G401.6 (cell line): ENCODE data around the gene TOP3A.

ENCODE experiments used
- FAIRE-seq: peaks from 2 replicates; lab custom pipeline; 2012; peaks lifted over from hg19 to GRCh38; lab: Jason Lieb, UNC

The TOP3A gene

DNA sequence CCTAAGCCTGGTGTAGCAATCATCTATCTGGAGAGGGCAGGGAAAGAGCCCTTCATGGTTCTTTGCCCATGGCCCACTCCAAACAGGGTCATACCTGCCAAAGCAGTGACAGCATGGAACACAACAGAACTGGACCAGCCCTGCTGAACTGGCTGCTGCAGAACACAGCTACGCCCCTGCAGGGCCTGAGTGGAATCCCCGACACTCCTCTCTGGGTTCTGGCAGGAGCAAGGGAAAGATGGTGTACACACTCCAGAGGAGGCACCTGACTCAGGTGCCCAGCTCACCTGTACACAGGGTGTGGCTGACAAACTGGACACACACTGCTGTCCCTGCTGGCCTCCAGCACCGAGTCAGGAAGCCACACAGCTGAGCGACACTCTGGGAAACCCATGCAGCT, 34.5 kb downstream of the TOP3A start:
- no peak for FAIRE-seq

DNA sequence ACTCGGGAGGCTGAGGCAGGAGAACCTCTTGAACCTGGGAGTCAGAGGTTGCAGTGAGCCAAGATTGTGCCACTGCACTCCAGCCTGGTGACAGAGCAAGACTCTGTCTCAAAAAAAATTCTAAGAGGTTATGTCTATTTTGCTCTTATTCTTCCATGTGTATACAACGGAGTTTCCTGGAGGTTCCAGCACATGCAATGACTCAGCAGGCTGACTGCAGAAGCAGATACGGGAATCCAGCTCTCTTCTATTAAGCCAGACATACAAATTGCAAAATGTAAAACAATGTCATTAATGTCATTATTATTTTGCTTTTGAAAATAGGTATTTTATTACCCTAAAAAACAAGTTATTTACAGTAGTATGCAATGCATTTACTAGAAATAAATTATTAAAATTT, 35.9 kb downstream of the TOP3A start:
- no peak for FAIRE-seq

DNA sequence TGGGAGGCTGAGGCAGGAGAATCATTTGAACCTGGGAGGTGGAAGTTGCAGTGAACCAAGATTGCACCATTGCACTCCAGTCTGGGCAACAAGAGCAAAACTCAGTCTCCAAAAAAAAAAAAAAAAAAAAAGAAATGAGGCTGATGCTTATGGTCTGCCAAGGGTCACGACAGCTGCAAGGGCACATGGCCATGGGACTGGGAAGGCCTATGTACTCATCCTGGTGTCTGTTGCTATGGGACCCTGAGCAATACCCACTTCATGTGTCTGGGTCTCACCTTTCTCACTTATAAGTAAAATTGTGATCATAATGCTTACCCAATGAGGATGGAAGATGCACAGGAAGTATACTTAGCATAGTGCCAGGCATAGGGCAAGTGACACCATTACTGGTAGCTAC, 37.7 kb downstream of the TOP3A start:
- FAIRE-seq = no peak

DNA sequence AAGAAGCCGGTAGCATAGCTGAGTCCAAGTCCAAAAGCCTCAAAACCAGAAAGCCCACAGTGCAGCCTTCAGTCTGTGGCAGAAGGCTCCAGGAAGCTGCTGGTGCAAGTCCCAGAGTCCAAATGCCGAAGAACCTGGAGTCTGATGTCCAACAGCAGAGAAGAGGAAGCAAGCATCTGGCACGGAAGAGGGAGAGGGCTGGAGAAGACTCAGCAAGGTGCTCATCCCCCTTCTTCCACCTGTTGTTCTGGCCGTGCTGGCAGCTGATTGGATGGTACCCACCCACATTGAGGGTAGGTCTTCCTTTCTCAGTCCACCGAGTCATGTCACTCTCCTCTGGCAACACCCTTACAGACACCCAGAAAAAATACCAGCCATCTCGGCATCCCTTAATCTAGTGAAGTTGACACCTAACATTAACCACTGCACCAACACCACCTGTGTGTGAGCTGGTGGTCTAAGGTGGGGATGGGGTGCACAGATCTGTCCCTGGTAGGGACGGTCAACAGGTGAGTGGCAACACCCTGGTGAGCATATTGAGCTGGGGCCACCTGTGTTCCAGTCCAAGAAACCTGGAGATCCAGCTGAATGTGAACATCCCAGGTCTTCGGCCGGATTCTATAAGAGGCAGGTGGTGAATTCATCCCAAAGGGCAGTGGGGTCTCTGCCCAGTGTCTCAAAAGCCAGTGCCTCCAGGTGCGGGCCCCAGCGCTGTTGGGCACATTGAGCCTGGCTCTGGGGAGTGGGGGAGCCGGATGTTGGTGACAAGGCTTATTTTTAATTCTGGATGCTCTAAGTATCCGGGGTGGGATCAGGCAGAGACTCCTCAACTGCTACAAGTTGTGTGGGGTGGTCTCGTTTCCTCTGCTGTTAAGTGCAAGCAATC, 44.5 kb downstream of the TOP3A start:
- FAIRE-seq = no peak

DNA sequence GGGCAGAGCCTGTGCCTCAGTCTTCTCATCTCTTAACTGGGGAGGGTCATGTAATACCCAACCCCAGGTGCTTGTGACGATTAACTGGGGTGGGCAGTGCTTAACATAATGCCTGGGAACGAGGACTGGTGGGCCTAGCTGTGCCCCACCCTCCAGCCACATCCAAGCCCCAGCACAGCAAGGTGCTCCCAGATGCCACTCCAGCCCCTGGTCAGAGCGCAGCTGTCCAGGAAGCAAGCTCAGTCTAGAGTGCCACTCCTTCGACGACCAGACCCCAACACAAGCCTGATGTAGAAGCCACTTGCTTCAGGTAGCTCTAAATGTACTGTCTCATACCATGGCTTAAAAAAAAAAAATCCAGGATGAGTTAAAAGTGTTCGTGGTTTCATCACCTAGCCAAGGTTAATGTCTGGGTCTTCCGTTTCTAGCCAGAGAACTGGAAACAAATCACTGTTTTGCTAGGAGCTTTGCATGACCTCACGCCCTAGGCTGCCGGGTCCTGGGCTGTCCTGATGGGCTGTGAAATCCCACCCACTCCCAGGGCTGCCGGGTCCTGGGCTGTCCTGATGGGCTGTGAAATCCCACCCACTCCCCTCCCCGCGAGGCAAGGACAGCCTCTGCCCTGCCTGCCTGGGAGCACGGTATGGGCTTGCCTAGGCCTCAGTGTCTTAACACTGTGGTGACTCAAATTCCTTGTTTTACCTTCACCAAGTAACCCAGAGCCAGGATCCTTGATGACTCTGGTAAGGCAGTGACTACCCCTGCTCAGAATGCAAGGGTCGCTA, 46.7 kb downstream of the TOP3A start:
- FAIRE-seq = peak; percentile 25

DNA sequence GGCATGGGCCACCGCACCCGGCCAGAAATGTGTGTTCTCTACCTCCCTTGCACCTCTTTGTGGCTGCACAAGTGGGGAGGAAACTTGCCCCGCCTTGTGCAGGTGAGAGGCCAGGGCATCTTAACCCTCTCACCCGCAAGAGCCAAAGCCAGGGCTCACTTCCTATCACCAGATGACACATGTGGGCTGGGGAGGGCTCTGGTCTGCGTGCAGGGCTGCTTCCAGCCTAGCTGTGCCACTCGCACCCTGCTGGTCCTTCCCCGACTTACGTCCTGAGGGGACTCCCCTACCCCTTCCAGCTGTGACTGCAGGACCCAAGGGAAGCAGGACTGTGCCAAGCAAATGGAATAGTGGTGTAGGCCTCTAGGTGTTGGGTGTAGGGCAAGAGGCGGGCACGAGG, 47.4 kb downstream of the TOP3A start:
- FAIRE-seq = no peak

DNA sequence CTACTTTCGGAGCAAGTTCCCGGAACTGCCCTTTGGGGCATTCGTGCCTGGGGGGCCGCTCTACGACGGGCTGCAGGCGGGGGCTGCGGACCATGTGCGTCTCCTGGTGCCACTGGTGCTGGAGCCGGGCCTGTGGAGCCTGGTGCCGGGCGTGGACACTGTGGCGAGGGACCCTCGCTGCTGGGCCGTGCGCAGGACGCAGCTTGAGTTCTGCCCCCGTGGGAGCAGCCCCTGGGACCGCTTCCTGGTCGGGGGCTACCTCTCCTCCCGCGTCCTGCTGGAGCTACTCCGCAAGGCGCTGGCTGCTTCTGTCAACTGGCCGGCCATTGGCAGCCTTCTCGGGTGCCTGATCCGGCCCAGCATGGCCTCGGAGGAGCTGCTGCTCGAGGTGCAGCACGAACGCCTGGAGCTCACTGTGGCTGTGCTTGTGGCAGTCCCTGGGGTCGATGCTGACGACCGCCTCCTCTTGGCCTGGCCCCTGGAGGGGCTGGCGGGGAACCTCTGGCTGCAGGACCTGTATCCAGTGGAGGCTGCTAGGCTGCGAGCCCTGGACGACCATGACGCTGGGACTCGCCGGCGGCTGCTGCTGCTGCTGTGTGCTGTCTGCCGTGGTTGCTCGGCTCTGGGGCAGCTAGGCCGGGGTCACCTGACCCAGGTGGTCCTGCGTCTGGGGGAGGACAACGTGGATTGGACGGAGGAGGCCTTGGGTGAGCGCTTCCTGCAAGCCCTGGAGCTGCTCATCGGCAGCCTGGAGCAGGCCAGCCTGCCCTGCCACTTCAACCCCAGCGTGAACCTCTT, 50.7 kb downstream of the TOP3A start:
- FAIRE-seq = no peak

DNA sequence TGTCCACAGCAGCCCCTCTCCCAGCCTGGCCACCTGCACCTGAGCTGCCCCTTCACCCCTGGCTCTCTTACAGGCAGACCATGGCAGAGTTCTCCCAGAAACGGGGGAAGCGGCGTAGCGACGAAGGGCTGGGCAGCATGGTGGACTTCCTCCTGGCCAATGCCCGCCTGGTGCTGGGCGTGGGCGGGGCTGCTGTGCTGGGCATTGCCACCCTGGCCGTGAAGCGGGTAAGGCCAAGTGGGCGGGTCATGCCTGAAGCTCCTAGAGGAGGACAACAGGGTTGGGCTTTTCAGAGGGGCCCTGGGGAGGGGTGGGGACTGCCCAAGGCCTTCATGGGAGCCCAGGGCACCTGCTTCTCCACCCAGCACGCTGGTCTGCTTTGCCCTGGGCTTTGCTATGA, 52.2 kb downstream of the TOP3A start:
- no peak for FAIRE-seq

DNA sequence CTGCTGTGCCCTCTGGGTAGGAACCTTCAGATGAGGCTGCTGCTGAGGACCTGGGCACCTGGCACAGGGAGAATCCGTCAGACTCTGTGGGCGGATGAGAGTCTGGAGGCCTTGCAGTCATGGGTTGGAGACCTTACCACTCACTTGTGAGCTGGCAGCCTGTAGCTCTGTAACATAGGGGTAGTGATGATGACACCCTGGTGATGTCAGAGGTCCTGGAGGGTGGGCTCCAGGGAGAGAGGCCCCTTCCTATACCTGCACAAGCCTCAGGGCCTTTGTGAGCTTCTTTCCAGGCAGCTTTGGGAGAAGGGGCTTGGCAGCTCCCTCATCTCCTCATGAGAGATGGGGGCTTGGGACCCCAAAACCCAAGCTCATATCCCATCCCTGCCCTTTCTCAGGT, 52.7 kb downstream of the TOP3A start:
- no peak for FAIRE-seq

DNA sequence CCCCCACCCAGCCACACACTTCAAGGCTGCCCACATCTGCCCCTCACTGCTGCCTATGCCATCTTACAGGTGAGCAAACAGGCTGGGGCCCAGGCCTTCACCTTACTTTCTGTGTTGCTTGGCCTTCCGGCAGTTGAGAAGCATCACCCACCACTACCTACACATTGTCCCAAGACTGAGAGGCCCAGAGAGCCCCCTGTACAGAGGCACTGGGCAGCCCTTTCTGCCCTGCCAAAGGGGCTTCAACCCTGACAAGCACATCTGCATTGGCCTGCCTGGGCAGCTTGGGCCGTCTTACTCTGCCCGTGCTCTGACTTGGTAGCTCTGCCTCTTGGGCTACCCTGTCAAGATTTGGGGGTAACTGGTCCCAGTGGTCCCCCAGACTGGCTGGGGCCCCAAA, 53.1 kb downstream of the TOP3A start:
- no peak for FAIRE-seq

DNA sequence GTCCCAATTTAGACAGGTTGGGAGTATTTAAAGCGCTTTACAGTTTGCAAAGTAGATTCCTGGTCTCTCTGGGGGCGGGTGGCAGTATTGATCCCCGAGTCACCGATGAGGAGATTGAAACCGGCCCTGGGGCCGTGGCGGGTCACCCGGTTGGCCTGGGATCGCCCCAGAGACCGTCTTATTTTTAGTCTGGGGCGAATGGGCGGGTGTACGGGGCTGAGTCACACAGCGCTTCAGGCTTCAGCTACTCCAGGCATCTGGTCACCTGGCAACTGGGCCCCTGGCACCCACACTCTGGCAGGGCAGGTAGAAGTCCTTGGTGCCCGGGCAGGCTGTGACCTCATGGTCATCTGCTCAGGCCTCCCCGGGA, 53.7 kb downstream of the TOP3A start:
- no peak for FAIRE-seq

DNA sequence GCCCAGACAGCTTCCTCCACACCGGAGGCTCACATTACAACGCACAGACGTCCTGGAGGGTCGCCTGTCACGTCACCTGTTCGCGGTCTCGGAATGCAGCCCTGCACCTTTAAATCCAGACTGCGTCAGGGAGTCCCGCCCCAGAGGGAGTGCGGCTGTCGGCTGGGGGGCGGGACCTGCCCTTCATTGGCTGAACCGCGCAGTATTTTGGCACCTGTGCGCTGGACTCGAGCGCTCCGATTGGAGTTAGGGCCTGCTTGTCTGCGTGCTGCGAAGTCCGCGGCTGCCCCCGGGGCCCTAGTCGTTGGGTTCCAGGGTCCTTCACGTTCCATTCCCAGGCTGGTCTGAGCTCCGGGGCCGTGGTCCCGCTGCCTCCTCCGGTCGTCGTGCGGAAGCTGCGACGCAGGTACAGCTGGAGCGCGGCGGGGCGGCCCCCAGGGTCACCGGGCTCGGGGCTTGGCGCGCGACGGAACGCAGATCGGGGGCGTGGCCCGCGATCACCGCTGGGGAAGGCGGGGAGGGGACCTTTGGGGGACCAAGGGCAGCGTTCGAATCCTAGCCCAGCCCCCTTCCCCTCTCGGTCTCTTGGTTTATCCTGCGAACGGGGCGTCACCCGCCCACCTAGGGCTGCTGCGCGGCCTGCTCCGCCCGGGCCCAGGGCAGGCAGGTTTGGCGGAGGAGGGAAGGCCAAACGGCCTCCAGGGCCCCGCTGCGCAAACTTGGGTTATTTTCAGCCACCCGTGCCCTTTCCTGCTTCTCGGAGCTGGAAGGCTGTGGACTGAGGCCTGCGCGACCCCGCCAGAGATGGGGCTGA, 54.3 kb downstream of the TOP3A start, which contains the start of gene MIEF2:
TSS of gene MIEF2 (plus strand) at position 331 of the 814 bp plus-strand sequence. CDS start 2,059 bp downstream, outside the sequence.
- peak; percentile 98 for FAIRE-seq

DNA sequence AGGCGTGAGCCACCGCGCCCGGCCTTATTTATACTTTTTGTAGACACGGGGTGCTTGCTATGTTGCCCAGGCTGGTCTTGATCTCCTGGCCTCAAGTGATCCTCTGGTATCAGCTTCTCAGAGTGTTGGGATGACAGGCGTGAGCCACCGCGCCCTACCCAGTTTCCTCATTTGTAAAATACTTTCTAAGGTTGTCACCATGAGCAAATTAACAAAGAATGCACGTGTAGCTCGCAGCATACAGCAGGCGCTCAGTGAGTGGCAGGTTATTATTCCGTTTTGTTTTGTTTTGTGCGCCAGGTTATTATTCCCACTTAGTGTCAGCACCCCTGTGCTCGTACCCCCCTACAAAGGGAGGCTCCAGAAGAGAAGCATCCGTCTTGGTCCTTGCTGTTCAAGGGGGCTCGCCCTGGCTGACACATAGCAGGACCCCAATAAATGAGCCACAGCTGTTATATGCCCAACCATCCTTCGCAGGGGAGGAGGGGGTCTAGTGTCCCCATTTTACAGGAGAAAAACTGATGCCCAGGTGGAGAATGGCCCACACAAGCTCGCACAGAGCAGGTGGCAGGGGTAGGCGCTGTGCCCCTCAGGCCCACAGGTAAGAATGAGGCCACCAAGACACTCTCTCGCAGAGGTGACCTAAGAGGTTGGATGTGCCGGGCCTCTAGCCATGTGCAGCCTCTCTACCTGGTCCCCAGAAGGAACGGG, 55.0 kb downstream of the TOP3A start:
- peak; percentile 71 for FAIRE-seq

DNA sequence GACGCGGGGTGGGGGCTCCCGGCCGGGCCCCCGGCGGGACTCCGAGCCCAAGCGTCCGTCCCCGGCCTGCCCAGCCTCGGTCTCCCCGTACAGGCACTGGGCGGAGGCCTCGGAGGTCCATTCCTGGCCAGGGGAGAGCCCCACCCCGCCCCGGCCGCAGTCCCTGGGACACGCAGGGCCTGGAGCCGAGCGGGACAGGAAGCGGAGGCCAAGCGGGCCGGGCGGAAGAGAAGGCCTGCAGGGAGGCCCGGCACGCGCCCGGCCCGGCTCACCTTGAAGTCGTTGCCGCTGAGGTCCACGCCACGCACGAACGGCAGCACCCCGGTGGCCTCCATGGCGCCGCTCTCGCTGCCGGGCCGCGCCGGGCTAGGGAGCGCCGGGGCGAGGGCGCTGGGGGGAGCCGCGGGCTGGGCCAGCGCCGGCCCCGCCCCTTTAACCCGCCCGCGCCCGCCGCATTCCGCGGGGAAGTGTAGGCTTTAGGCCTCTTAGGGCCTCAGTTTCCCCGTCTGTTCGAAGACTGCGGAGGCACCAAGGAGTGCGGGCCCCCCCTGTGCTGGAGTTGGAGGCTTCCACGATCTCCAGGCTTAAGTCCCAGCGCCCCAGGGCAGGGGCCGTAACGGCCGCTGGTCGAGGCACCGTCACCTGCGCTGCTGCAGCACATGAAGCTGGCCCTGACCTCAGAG, 56.3 kb downstream of the TOP3A start, which contains the start of gene FLII:
TSS of gene FLII (minus strand) at position 383 of the 683 bp plus-strand sequence. CDS start at position 335, 48 bp downstream.
- FAIRE-seq = no peak

DNA sequence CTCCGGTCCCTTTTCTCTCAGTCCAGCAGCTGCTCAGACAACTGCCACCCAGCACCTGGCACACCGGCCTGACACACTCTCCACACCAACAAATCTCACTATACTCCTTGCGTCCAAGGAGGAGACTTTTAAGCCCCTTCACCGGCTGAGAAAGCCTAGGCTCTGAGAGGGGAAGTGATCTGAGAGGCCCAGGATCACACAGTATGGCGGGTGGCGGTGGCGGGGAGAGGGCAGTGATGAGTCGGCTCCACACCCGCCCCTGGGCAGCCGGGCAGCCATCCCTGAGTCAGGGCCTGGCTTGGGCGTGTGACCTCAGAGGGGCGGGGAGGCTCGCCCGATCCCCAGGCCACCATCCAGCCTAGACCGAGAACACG, 56.8 kb downstream of the TOP3A start:
- FAIRE-seq = no peak

DNA sequence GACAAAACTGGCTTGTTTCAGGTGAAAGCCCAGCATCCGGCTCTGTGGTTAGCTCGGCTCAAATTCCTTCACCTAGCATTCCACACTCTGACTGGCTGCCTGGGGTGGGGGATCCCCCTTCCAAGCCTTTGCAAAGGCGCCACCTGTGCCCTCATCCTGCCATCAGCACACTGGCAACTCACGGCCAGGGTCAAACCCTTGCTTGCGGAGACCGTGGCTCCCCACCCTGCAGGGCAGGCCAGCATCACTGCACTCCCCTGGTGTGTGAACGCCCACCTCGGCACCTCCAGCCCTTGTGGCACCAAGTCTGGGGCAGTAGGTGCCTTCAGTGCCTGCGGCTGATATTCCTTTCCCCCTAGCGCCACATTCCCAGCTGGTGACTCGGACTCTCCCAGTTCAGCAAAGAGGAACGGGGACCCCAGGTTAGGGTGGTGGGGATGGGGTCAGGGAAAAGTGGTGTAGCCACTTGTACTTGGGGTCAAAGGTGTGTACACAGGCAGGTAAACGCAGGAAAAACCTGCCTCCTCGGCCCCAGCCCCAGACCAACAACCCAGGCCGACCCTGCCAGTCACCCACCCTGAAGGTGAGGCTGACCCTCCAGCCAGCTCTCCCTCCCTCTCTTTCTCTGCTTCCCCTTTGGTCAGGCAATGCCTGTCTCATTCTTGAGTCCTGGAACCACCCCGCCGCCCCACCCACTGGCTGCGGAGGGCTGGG, 57.4 kb downstream of the TOP3A start:
- FAIRE-seq = no peak

DNA sequence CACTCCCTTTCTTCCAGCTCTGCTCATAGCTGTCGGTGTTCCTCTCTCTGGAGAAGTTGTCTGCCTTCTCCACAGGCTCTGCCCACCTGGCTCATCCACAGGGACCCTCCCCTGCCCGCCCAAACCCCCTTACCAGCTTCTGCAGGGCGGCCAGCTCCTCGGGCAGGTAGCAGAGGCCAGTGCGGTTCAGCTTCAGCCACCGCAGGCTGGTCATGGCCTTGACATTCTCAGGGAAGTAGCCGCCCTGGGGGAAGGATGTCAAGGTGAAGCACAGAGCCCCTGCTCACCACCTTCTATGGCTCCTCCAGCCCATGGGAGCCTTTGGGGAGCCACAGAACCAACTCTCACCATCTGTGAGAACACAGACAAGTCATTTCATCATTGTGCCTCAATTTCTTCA, 58.0 kb downstream of the TOP3A start:
- FAIRE-seq = no peak

DNA sequence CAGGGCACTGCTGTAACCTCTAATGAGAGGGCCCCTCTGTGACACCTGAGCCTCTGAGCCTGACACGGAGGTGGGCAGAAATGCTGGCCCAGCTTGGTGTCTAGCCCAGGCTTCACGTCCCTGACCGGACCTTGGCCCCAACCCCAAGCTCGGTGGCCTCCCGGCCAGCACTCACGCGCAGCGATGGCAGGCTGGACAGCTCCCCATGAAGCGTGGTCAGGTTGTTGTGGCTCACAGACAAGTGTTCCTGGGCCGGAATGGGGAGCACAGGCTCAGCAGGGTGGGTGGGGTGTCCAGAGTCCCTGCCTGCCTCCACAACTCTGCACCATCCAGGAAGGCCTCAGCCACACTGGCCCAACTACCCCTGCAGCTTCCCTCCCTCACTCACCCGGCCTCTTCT, 58.4 kb downstream of the TOP3A start:
- FAIRE-seq = no peak

DNA sequence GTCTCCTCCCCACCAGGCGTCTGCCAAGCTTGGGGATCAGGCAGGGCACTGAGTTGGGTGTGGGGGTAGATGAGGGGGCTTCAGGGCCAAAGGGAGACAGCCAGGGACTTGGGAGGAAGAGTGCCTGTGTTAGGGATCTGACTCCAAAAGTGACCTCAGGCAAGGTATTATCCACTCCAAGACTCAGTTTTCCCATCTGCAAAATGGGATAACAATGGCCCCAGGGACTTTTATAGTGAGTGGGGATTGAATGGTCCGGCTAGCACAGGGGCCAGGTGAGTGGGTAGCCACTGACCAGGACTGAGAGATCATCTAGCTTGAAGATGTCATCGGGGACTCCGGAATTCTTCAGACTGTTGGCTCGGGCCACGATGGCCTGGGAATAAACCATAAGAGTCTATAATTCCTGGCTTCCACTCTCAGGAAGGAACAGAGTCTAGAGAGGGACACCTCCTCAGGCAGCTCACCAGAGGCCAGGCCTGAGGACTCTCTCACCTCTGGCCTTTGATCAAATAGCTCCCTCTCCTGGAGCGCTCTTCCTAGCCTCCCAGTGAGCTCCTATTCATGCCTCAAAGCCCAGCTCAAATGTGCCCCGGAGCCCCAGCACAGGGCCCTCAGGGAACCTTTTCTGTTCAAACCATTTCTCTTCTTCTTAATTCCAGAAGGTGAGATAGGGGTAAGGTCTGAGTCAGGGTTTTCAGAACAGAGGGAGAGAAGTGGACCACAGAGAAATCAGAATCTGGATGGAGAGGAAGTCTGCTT, 59.7 kb downstream of the TOP3A start:
- no peak for FAIRE-seq
